SH-SY5Y (cell line): ENCODE data around the gene ALOX15.

Source experiments
- GATA2 ChIP-seq: IDR thresholded peaks from 2 replicates; pipeline ENCODE4 v1.6.1; 2011; ENCODE audit warnings: mild to moderate bottlenecking, low read depth, low read length
- GATA3 ChIP-seq: IDR thresholded peaks from 2 replicates; pipeline ENCODE4 v1.6.1; 2011; ENCODE audit warnings: low read depth, mild to moderate bottlenecking, low read length, moderate library complexity

Gene ALOX15

GRCh38 chr17:4665027-4665426 is 23.5 kb upstream of the ALOX15 start:
- TF ChIP-seq GATA3 (no peak), GATA2 (no peak)

- TF ChIP-seq GATA2 = no peak
- TF ChIP-seq GATA3 = no peak
These were observed 22.8 kb upstream of the ALOX15 start for GRCh38 chr17:4664230-4664629.

GRCh38 chr17:4663711-4664110 is 22.2 kb upstream of the ALOX15 start:
- TF ChIP-seq GATA3 (no peak), GATA2 (no peak)

- TF ChIP-seq GATA2 (peak; percentile 57; the same call in 1 of the 2 replicates), GATA3 (no peak)
These were observed 17.2 kb upstream of the ALOX15 start for GRCh38 chr17:4658478-4659305.

- TF ChIP-seq GATA2 (no peak), GATA3 (no peak)
These were observed 16.2 kb upstream of the ALOX15 start for GRCh38 chr17:4657678-4658077.

GRCh38 chr17:4652997-4653396 is 11.5 kb upstream of the ALOX15 start:
- TF ChIP-seq GATA2 = no peak
- no peak for TF ChIP-seq GATA3

GRCh38 chr17:4648741-4649140 is 7.3 kb upstream of the ALOX15 start:
- TF ChIP-seq GATA3 = no peak
- TF ChIP-seq GATA2 = no peak

GRCh38 chr17:4645642-4646041 is 4.2 kb upstream of the ALOX15 start:
- no peak for TF ChIP-seq GATA2
- TF ChIP-seq GATA3 = no peak

- TF ChIP-seq GATA2 = no peak
- TF ChIP-seq GATA3 = no peak
These were observed 2.2 kb upstream of the ALOX15 start for GRCh38 chr17:4643676-4644075.

GRCh38 chr17:4642286-4642685 is 808 bp upstream of the ALOX15 start:
- TF ChIP-seq GATA2 (no peak), GATA3 (no peak)

- no peak for TF ChIP-seq GATA2
- TF ChIP-seq GATA3 = no peak
These were observed 4.9 kb downstream of the ALOX15 start for GRCh38 chr17:4636474-4637100.

- no peak for TF ChIP-seq GATA2
- TF ChIP-seq GATA3 = no peak
These were observed 5.6 kb downstream of the ALOX15 start for GRCh38 chr17:4635823-4636375.

GRCh38 chr17:4634976-4635375 is 6.5 kb downstream of the ALOX15 start:
- TF ChIP-seq GATA2 (no peak), GATA3 (no peak)

- TF ChIP-seq GATA2 (no peak), GATA3 (no peak)
These were observed 7.8 kb downstream of the ALOX15 start for GRCh38 chr17:4633643-4634042.

- TF ChIP-seq GATA3 (no peak), GATA2 (no peak)
These were observed 8.9 kb downstream of the ALOX15 start for GRCh38 chr17:4632581-4632920.

- no peak for TF ChIP-seq GATA2
- TF ChIP-seq GATA3 = no peak
These were observed 9.5 kb downstream of the ALOX15 start for GRCh38 chr17:4631836-4632580.

GRCh38 chr17:4631431-4631830 is 10.0 kb downstream of the ALOX15 start:
- no peak for TF ChIP-seq GATA3
- no peak for TF ChIP-seq GATA2
